AG20443 (cell line): Measurements from ENCODE around the gene RNU2-63P.
"Not testable (repeated sequence)": the region's sequence is repeated elsewhere in the genome, so short reads cannot be mapped to it uniquely, and the experiment has no call there.

Experiments
- DNase-seq: peaks from one replicate; pipeline ENCODE4 v3.0.0; 2012; ENCODE audit warnings: low spot score, mixed read lengths

Gene RNU2-63P

DNA sequence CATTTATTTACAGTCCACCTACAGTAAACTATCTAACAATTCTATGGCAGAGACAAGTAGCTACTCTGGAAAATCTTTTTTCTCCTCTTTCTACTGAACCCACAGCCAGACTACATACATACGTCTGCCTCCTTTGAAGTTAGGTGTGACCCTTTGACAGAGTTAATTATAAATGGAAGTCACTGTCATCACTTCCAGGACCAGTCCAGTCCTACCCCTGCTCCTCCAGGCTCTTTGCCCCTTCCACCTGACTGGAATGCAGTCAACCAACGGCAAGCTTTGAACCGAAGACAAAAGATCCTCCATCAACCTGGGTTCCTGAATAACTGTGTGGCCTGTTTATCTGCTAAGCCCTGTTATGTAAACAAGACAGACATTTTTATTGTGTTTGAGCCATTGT, 35.2 kb downstream of the RNU2-63P start:
- not testable (repeated sequence) for DNase-seq

DNA sequence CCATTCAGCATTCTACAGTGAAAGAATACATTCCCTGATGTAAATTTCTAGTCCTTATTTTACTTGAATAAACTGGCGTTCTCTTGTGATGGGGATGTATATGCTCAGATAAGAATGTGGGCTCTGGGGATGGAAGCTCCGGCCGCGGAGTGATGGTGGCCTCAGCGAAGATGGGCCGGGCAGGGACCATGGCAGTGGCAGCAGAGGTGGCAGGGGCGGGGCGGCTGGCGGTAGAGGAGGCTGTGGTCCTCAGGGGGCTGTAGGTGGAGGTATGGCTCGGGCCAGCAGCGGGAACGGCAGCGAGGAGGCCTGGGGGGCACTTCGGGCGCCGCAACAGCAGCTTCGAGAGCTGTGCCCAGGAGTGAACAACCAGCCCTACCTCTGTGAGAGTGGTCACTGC, 44.0 kb downstream of the RNU2-63P start:
- DNase-seq: not testable (repeated sequence)
